CD14-positive monocyte (primary cell): ENCODE data around the gene UBE2G2. TPM values are rescaled to one million over a fixed set of nuclear protein-coding genes. Genes with fewer than 3 reads are reported as not detected.

Experiments
- DNase-seq, 3 donors: peaks; one replicate each; pipeline ENCODE4 v3.0.0-alpha.2; 2011 to 2022
- H2AFZ ChIP-seq: 2 replicates; pipeline ENCODE4 v1.6.0; 2012; ENCODE audit warnings: mild to moderate bottlenecking, low read depth, low read length, inconsistent platforms; ENCODE audit not compliant: insufficient read depth, poor library complexity, severe bottlenecking
- H3K27ac ChIP-seq, 2 donors: 1 replicate in 1 of 2; 2 replicates in 1 of 2; pipeline ENCODE4 v1.5.1; 2012 to 2013; ENCODE audit warnings: low read length in 2 of 2, control low read depth in 1 of 2, inconsistent platforms in 1 of 2, low read depth in 1 of 2, mild to moderate bottlenecking in 1 of 2
- H3K27me3 ChIP-seq, 2 donors: one replicate each; pipeline versions ENCODE4 v1.6.0 to v1.6.1; 2011 to 2013; ENCODE audit warnings: low read length in 2 of 2; ENCODE audit not compliant: control insufficient read depth in 2 of 2, insufficient read depth in 2 of 2
- H3K36me3 ChIP-seq, 2 donors: replicated peaks in 1 of 2; 1 replicate in 1 of 2; 2 replicates in 1 of 2; pipeline versions ENCODE4 v1.5.1 to v1.6.1; 2012 to 2013; ENCODE audit warnings: low read length in 2 of 2, control low read depth in 1 of 2, inconsistent platforms in 1 of 2, mild to moderate bottlenecking in 1 of 2; ENCODE audit not compliant: insufficient read depth in 2 of 2, control insufficient read depth in 1 of 2
- H3K4me1 ChIP-seq, 2 donors: 1 replicate in 1 of 2; 2 replicates in 1 of 2; pipeline versions ENCODE4 v1.5.1 to v1.6.1; 2012 to 2013; ENCODE audit warnings: low read length in 2 of 2, control low read depth in 1 of 2, inconsistent platforms in 1 of 2, mild to moderate bottlenecking in 1 of 2, moderate library complexity in 1 of 2; ENCODE audit not compliant: insufficient read depth in 2 of 2, control insufficient read depth in 1 of 2
- H3K4me2 ChIP-seq: replicated peaks from 2 replicates; pipeline ENCODE3; 2012; ENCODE audit warnings: low read length, moderate library complexity, mild to moderate bottlenecking; ENCODE audit not compliant: poor library complexity, severe bottlenecking; ENCODE audit errors: extremely low read depth
- H3K4me3 ChIP-seq, 3 experiments: fragments of 200-600 bp in 1 of 3; sonication (generic) in 1 of 3; replicated peaks in 1 of 3; 1 replicate in 2 of 3; 2 replicates in 1 of 3; pipeline ENCODE4 v1.5.1; 2011 to 2013; ENCODE audit warnings: low read length in 3 of 3, mild to moderate bottlenecking in 3 of 3, control low read depth in 2 of 3, low read depth in 2 of 3, inconsistent platforms in 1 of 3, moderate library complexity in 1 of 3
- H3K79me2 ChIP-seq: 2 replicates; pipeline ENCODE4 v1.6.0; 2012; ENCODE audit warnings: mild to moderate bottlenecking, control low read depth, inconsistent platforms, low read length, moderate library complexity; ENCODE audit not compliant: insufficient read depth
- H3K9ac ChIP-seq: 2 replicates; pipeline ENCODE4 v1.6.0; 2017; ENCODE audit warnings: low read length, mild to moderate bottlenecking; ENCODE audit not compliant: insufficient read depth, poor library complexity, severe bottlenecking
- H3K9me3 ChIP-seq, 2 donors: replicated peaks in 1 of 2; 1 replicate in 1 of 2; 2 replicates in 1 of 2; pipeline versions ENCODE4 v1.5.1 to v1.6.1; 2012 to 2013; ENCODE audit warnings: low read length in 2 of 2, control low read depth in 1 of 2; ENCODE audit not compliant: control insufficient read depth in 1 of 2, insufficient read depth in 1 of 2
- H4K20me1 ChIP-seq: 2 replicates; pipeline ENCODE4 v1.6.0; 2012; ENCODE audit warnings: mild to moderate bottlenecking, low read length, control low read depth, moderate library complexity; ENCODE audit not compliant: insufficient read depth
- H3K27ac Mint-ChIP-seq, 7 donors: one replicate each; pipeline ENCODE4 v1.8.0; 2020; ENCODE audit warnings: mild to moderate bottlenecking in 7 of 7, mixed read lengths in 7 of 7, moderate library complexity in 6 of 7, inconsistent platforms in 2 of 7
- H3K27me3 Mint-ChIP-seq, 3 donors: one replicate each; pipeline ENCODE4 v1.8.0; 2021 to 2022; ENCODE audit warnings: low read depth in 3 of 3, mild to moderate bottlenecking in 3 of 3, mixed read lengths in 3 of 3, moderate library complexity in 3 of 3, inconsistent platforms in 1 of 3
- H3K36me3 Mint-ChIP-seq, 2 donors: one replicate each; pipeline ENCODE4 v1.8.0; 2020; ENCODE audit warnings: mixed read lengths in 2 of 2, inconsistent platforms in 1 of 2, mild to moderate bottlenecking in 1 of 2
- H3K4me1 Mint-ChIP-seq: one replicate; pipeline ENCODE4 v1.8.0; 2020; ENCODE audit warnings: mild to moderate bottlenecking, mixed read lengths
- H3K4me3 Mint-ChIP-seq, 2 donors: one replicate each; pipeline ENCODE4 v1.8.0; 2020; ENCODE audit warnings: mild to moderate bottlenecking in 2 of 2, mixed read lengths in 2 of 2, moderate library complexity in 1 of 2
- H3K9me3 Mint-ChIP-seq, 7 donors: one replicate each; pipeline ENCODE4 v1.8.0; 2020 to 2022; ENCODE audit warnings: mixed read lengths in 7 of 7, mild to moderate bottlenecking in 6 of 7, moderate library complexity in 6 of 7, inconsistent platforms in 2 of 7
- WGBS: methylation state at CpG from one replicate; pipeline ENCODE4 v1.1.5; 2013; ENCODE audit warnings: missing lambda C conversion rate; ENCODE audit not compliant: insufficient coverage; 5-methylcytosine and 5-hydroxymethylcytosine counted together
- intact Hi-C, 2 donors: fragments of 100-400 bp; cut with micrococcal nuclease; formaldehyde crosslinking; loops; one replicate each; pipeline versions ENCODE4 v1.15.0 to v1.15.1; 2023
- polyA plus RNA-seq, 3 donors: library from polyadenylated mRNA; depleted of rRNA in 1 of 3; unstranded in 2 of 3; stranded (reverse) in 1 of 3; fragments of 300-500 nt in 2 of 3; fragments of >200 nt in 1 of 3; fragmentation: Illumina TruSeq in 2 of 3; gene quantifications; 1 replicate in 2 of 3; 2 replicates in 1 of 3; pipeline ENCODE4 v1.2.3, GENCODE V29; 2012 to 2021
- TF ChIP-seq, protein P1 (sequence below): fragments of 200-600 bp; IDR thresholded peaks from one replicate; pipeline ENCODE4 v1.8.0; 2022; ENCODE audit warnings: antibody characterized with exemption, mild to moderate bottlenecking

UBE2G2 gene
- polyA plus RNA-seq, 3 donors: 22.5 to 123 (median 31.0) TPM

DNA sequence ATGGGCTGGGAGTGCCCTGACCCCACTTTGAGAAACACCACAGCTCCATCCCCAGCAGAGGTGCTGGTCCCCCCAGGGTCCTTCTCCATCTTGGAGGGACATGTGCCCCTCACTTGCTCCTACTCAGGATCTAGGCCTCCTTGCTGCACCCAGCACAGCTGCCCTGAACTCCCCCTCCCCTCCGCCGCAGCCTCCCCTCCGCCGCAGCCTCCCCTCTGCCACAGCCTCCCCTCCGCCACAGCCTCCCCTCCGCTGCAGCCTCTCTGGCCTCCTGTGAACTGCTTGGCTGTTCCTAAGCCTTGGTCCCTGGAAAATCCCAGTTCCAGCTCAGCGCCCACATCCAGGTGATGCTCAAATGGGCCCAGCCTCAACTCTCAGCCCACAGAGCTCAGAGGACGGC lies 74.3 kb downstream of the UBE2G2 start:
- H3K4me3 ChIP-seq: no peak overlapping the region
- peaks cover 29 to 55% (median 49%) of the 10 kb centered on the region in 3 donors for H3K27me3 Mint-ChIP-seq
- peaks cover 0 to 5% of the 10 kb centered on the region in 2 donors for H3K9me3 ChIP-seq
- no peak overlapping the region for H3K9ac ChIP-seq
- peaks cover 0 to 2% of the 10 kb centered on the region in 2 donors for H3K36me3 Mint-ChIP-seq
- H3K27ac Mint-ChIP-seq: no peak overlapping the region
- H3K4me2 ChIP-seq: no peak overlapping the region
- peaks cover 0 to 10% (median 7%) of the 10 kb centered on the region in 7 donors for H3K9me3 Mint-ChIP-seq
- TF ChIP-seq, protein P1, sequence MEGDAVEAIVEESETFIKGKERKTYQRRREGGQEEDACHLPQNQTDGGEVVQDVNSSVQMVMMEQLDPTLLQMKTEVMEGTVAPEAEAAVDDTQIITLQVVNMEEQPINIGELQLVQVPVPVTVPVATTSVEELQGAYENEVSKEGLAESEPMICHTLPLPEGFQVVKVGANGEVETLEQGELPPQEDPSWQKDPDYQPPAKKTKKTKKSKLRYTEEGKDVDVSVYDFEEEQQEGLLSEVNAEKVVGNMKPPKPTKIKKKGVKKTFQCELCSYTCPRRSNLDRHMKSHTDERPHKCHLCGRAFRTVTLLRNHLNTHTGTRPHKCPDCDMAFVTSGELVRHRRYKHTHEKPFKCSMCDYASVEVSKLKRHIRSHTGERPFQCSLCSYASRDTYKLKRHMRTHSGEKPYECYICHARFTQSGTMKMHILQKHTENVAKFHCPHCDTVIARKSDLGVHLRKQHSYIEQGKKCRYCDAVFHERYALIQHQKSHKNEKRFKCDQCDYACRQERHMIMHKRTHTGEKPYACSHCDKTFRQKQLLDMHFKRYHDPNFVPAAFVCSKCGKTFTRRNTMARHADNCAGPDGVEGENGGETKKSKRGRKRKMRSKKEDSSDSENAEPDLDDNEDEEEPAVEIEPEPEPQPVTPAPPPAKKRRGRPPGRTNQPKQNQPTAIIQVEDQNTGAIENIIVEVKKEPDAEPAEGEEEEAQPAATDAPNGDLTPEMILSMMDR: no peak
- no peak for DNase-seq
- peaks cover 3% of the 10 kb centered on the region for H3K4me1 Mint-ChIP-seq
- H3K36me3 ChIP-seq: no peaks in the 10 kb centered on the region
- peaks cover 16 to 27% of the 10 kb centered on the region in 2 donors for H3K27me3 ChIP-seq
- H4K20me1 ChIP-seq: no peaks in the 10 kb centered on the region
- no peak overlapping the region for H2AFZ ChIP-seq
- no peaks in the 10 kb centered on the region for H3K4me1 ChIP-seq
- WGBS: 94% methylated on average over 8 of the region's 8 CpGs
- intact Hi-C loops: no loop called here
- H3K4me3 Mint-ChIP-seq: no peak overlapping the region
- H3K79me2 ChIP-seq: no peaks in the 10 kb centered on the region
- no peak overlapping the region for H3K27ac ChIP-seq

DNA sequence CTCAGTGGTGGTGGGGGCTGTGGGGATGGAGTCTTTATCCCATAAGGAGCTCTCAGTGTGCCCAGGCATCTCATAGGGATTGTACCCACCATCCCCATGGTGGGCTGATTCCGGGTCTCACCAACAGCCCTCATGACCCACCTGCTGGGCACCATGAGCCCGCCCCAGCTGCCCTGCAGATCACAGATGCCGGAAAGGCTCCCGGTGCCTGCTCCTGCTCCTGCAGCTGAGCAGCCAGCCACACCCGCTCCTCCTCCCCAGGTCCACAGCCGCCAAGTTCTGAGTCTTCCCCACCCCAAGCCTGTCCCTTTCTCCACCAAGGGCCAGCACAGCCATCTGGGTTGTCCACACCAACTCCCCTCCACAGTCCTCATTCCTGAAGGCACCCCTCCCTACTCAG lies 74.8 kb downstream of the UBE2G2 start:
- Histone ChIP-seq H3K4me1 (no peaks in the 10 kb centered on the region), H3K27ac (no peak overlapping the region), H3K4me3 (no peak overlapping the region), H3K36me3 (no peaks in the 10 kb centered on the region), H3K9ac (no peak overlapping the region), H4K20me1 (no peaks in the 10 kb centered on the region), H2AFZ (no peak overlapping the region), H3K79me2 (no peaks in the 10 kb centered on the region), H3K9me3 (peaks cover 0 to 5% of the 10 kb centered on the region in 2 donors), H3K4me2 (no peak overlapping the region), H3K27me3 (peaks cover 16 to 29% of the 10 kb centered on the region in 2 donors)
- H3K4me1 Mint-ChIP-seq: peaks cover 3% of the 10 kb centered on the region
- H3K36me3 Mint-ChIP-seq: peaks cover 0 to 2% of the 10 kb centered on the region in 2 donors
- no peak for DNase-seq
- TF ChIP-seq, protein P1: no peak
- H3K27ac Mint-ChIP-seq: no peak overlapping the region
- no peak overlapping the region for H3K4me3 Mint-ChIP-seq
- H3K9me3 Mint-ChIP-seq: peaks cover 0 to 10% (median 7%) of the 10 kb centered on the region in 7 donors
- H3K27me3 Mint-ChIP-seq: peaks cover 34 to 56% (median 51%) of the 10 kb centered on the region in 3 donors
- intact Hi-C loops: no loop called here
- WGBS: 90% methylated on average over 6 of the region's 6 CpGs
